Activated naive CD8-positive, alpha-beta T cell treated with anti-CD3 and anti-CD28 coated beads for 36 hours (primary cell): ENCODE results near the gene MYOZ3. TPM values are rescaled to one million over a fixed set of nuclear protein-coding genes. Genes with fewer than 3 reads are reported as not detected.

Experiments used
- DNase-seq: peaks from one replicate; pipeline ENCODE4 v3.0.0; 2021
- H3K27ac Mint-ChIP-seq: one replicate; pipeline ENCODE4 v1.8.0; 2022; ENCODE audit warnings: mild to moderate bottlenecking, moderate library complexity, mixed read lengths
- H3K27me3 Mint-ChIP-seq: one replicate; pipeline ENCODE4 v1.8.0; 2022; ENCODE audit warnings: mild to moderate bottlenecking, mixed read lengths
- H3K36me3 Mint-ChIP-seq: one replicate; pipeline ENCODE4 v1.8.0; 2021; ENCODE audit warnings: mild to moderate bottlenecking, mixed read lengths
- H3K4me1 Mint-ChIP-seq: one replicate; pipeline ENCODE4 v1.8.0; 2021; ENCODE audit warnings: mixed read lengths
- H3K4me3 Mint-ChIP-seq: one replicate; pipeline ENCODE4 v1.8.0; 2022; ENCODE audit warnings: mild to moderate bottlenecking, moderate library complexity, mixed read lengths
- H3K9me3 Mint-ChIP-seq: one replicate; pipeline ENCODE4 v1.8.0; 2022; ENCODE audit warnings: mixed read lengths
- total RNA-seq, 2 experiments: library from RNA; stranded (reverse); gene quantifications; one replicate each; pipeline ENCODE4 v1.2.3, GENCODE V29; 2021

The MYOZ3 gene
- total RNA-seq, 2 experiments from 2014 or later = 0.06 to 0.16 TPM

DNA sequence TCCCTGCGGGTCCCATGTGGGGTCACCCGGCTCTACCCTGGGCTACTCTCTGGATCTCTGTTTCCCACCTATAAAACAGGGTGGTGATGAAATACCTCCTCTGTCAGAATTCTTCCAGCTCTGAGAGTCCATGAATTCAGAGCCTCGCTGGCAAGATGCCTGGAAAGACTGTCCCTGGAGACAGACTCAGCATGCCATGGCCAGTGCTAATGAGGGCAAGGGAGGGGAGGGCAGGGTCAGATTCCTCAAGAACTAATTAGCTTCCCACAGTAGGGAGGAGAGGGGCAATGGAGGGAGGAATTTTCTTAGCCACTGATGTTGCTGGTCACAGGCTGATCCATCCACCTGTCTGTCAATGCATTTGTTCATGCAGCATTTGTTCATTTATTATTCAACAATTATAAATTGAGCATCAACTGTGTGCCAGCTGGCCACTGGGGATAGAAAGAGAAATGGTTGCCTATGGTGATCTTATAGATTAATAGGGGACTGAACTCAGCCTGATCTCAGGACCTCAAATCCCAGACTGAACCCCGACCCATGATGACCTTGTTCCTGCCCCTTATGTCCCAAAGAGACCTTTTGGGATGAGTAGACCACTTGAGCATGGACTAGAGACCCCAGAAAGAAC, 15.9 kb upstream of the MYOZ3 start:
- no peak overlapping the region for H3K4me3 Mint-ChIP-seq
- no peaks in the 10 kb centered on the region for H3K36me3 Mint-ChIP-seq
- no peak for DNase-seq
- no peaks in the 10 kb centered on the region for H3K9me3 Mint-ChIP-seq
- H3K27me3 Mint-ChIP-seq = no peaks in the 10 kb centered on the region
- no peak overlapping the region for H3K27ac Mint-ChIP-seq
- no peaks in the 10 kb centered on the region for H3K4me1 Mint-ChIP-seq

DNA sequence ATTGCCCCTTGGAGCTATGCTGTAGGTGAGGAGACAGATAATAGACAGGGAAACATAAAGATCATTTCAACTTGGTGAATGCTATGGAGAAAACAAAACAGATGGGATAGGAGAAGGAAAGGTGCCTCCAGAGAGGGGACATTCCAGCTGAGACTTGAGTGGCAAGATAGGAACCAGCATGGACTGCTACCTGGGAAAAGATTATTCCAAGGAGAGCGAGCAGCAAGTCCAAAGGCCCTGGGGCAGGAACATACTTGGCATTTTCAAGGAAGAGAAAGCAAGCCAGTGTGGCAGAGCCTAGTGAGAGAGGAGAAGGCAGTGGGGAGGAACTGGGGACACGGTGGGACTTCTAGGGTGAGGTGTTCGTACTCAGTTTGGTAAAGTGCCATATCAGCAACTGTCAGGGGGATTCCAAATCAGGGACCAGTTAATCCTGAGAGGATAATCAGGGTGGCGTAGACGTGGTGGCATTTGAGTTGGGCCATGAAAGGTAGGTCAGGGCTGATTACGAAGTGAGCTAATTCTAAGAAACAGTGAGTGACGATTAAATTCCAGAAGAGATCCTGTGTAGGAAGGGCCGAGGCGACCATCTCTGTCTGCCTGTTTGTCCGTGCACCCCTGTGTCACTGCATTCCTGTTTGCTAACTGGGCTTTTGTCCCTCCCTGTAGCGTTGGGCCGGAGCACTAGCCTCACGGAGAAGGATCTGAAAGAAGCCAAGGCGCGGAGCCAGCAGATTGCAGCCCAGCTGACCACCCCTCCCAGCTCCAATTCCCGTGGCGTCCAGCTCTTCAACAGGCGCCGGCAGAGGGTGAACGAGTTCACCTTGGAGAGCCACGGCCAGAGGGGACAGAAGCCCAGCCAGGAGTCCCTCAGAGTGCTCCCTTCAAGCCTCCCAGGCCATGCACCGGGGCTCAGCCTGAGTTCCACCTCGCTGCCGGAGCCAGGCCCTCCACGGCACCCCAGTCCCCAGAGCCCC, 13.5 kb upstream of the MYOZ3 start:
- Mint-ChIP-seq H3K27me3 (no peaks in the 10 kb centered on the region), H3K4me1 (no peaks in the 10 kb centered on the region), H3K27ac (no peak overlapping the region), H3K9me3 (no peaks in the 10 kb centered on the region), H3K36me3 (no peaks in the 10 kb centered on the region), H3K4me3 (no peak overlapping the region)
- no peak for DNase-seq

GRCh38 chr5:150648294-150649107, 12.6 kb upstream of the MYOZ3 start:
- Mint-ChIP-seq H3K9me3 (no peaks in the 10 kb centered on the region), H3K27me3 (no peaks in the 10 kb centered on the region), H3K27ac (no peak overlapping the region), H3K36me3 (no peaks in the 10 kb centered on the region), H3K4me3 (no peak overlapping the region), H3K4me1 (no peaks in the 10 kb centered on the region)
- no peak for DNase-seq

DNA sequence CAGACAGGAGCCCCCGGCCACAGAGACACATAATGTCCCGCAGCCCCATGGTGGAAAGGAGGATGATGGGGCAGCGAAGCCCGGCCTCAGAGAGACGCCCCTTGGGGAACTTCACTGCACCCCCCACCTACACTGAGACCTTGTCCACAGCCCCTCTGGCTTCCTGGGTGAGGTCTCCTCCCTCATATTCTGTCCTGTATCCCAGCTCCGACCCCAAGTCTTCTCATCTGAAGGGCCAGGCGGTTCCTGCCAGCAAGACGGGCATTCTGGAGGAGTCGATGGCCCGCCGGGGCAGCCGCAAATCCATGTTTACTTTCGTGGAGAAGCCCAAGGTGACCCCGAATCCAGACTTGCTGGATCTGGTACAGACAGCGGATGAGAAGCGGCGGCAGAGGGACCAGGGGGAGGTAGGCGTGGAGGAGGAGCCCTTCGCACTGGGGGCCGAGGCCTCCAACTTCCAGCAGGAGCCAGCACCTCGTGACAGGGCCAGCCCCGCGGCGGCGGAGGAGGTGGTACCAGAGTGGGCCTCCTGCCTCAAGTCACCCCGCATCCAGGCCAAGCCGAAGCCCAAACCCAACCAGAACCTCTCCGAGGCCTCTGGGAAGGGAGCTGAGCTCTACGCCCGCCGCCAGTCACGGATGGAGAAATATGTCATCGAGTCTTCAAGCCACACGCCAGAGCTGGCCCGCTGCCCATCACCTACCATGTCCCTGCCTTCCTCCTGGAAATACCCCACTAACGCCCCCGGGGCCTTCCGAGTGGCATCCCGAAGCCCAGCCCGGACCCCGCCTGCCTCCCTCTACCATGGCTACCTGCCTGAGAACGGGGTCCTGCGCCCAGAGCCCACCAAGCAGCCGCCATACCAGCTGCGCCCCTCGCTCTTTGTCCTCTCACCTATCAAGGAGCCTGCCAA, 11.7 kb upstream of the MYOZ3 start:
- Mint-ChIP-seq H3K27me3 (no peaks in the 10 kb centered on the region), H3K4me3 (no peak overlapping the region), H3K27ac (no peak overlapping the region), H3K36me3 (no peaks in the 10 kb centered on the region), H3K4me1 (no peaks in the 10 kb centered on the region), H3K9me3 (no peaks in the 10 kb centered on the region)
- DNase-seq = no peak

DNA sequence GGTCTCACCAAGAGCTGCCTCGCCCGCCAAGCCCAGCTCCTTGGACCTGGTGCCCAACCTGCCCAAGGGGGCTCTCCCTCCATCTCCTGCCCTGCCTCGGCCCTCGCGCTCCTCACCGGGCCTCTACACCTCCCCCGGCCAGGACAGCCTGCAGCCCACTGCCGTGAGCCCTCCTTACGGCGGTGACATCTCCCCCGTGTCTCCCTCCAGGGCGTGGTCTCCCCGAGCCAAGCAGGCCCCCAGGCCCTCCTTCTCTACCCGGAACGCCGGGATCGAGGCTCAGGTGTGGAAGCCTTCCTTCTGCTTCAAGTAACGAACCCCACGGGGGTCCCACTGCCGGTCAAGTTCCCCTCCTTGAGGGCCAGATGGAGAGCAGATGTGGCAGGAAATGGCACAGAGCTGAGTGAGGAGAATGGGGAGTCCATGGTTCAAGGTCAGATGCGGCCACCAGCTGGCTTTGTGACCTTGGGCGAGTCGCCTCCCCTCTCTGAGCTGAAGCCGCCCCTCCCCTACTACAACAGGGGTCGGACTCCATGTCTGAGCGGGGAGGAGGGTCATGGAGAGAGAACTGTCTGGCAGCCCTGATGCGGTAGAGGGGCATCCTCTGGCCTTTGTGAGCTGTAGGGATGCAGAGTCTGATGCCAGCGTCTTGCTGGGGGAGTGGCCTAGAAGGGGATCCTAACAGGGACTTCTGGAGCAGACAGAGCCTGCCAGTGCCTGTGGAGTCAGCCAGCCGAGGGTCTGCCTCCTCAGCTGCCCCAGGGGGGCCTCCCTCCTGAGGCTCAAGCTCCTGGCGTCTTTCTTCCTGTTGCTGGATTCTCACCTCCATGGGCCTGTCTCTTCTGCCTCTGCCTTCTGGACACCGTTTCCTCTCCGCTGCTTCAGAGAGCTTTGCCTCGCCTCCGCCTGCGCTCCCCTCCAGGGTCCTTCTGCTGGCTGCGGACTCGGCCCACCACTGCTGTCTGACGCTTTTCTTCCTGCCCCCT, 10.7 kb upstream of the MYOZ3 start:
- H3K27ac Mint-ChIP-seq = no peak overlapping the region
- no peak for DNase-seq
- H3K27me3 Mint-ChIP-seq = no peaks in the 10 kb centered on the region
- H3K9me3 Mint-ChIP-seq = no peaks in the 10 kb centered on the region
- no peak overlapping the region for H3K4me3 Mint-ChIP-seq
- H3K36me3 Mint-ChIP-seq = no peaks in the 10 kb centered on the region
- no peaks in the 10 kb centered on the region for H3K4me1 Mint-ChIP-seq

DNA sequence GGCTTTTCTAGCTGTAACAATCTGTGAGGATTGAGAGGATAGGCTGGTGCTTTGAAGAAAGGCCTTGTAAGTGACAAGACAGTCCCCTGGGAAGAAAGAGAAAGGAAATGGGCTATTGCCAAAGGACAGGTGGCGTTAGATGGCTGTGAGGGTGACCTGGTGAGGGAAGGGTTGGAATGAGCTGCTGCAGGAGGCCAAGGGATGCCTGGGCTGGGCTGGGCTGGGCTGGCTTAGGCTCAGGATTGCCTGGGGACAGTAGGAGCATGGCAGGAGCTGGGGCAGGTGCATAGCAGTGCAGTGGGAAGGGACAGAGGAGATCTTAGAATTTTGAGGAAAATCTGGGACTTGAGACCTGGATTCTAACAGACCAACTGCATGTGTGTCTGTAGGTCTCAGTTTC, 9.7 kb upstream of the MYOZ3 start:
- H3K27ac Mint-ChIP-seq = no peak overlapping the region
- H3K9me3 Mint-ChIP-seq = no peaks in the 10 kb centered on the region
- no peak for DNase-seq
- H3K4me3 Mint-ChIP-seq = no peak overlapping the region
- H3K27me3 Mint-ChIP-seq = no peaks in the 10 kb centered on the region
- peaks cover 2% of the 10 kb centered on the region for H3K4me1 Mint-ChIP-seq
- no peaks in the 10 kb centered on the region for H3K36me3 Mint-ChIP-seq

DNA sequence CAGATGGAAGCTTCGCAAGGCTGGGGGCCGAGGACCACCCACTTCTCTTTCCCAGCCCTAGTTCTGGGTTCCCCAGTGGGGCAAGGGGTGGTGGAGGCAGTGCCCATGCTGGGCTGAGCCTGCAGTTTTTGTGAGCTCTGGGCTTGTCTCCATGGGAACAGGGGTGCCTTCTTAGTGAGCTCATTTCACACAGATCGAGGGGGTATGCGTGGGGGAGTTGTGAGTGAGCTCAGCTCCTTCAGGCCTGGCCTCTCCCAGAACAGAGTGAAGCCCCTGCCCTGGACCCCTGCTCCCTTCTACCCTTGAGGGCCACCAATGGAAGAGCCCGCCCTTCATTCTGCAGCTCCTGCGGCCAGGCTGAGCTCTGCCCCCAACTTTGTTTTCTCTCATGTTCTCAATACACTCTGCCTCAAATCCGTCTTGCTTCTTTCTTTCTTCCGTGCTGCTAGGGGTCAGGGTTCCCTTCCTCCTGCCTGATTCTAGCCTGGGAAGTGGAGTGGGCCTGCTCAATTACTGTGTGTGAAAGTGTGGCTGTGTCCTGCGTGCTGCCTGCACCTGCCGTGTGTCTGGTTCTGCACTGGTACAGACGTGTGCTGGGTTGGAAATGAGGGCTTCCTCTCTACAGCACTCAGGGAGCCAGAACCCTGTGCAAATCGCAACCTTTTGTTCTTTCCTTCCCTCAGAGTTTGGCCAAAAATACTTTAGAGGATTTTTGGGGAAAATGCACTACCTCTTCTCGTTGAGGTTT, 9.0 kb upstream of the MYOZ3 start:
- H3K4me3 Mint-ChIP-seq = no peak overlapping the region
- H3K27me3 Mint-ChIP-seq = no peaks in the 10 kb centered on the region
- no peak for DNase-seq
- no peaks in the 10 kb centered on the region for H3K9me3 Mint-ChIP-seq
- no peak overlapping the region for H3K27ac Mint-ChIP-seq
- H3K36me3 Mint-ChIP-seq = no peaks in the 10 kb centered on the region
- peaks cover 2% of the 10 kb centered on the region for H3K4me1 Mint-ChIP-seq

DNA sequence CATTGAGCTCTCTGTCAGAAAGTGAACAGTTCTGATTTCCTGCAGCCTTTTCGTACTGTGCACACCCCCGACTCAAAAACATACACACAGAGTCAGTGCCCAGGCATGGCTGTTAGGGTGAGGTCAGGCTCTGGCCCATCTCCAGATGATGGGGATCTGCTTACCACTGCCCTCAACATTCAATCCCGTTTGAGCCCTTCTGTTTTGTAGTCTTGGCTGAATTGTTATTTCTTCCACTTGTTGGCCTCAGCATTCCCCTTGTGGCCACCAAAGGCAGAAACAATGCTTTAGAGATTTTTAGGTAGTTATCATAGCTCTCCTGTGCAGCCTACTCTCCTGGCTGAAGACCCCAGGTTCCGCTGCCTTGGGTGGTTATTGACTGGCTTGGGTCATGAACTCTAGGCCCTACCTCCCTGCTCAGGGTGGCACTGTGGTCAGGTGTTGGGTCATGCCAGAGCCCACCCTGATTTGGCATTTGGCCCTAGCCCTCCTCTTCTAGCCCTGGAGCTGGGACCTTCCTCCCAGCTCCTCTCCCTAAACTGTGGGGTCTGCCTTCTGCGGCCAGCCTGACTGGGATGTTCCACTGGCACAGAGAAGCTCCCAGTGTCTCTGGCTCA, 7.8 kb upstream of the MYOZ3 start:
- peaks cover 2% of the 10 kb centered on the region for H3K4me1 Mint-ChIP-seq
- no peak overlapping the region for H3K27ac Mint-ChIP-seq
- H3K9me3 Mint-ChIP-seq = no peaks in the 10 kb centered on the region
- H3K36me3 Mint-ChIP-seq = no peaks in the 10 kb centered on the region
- H3K27me3 Mint-ChIP-seq = no peaks in the 10 kb centered on the region
- no peak for DNase-seq
- H3K4me3 Mint-ChIP-seq = no peak overlapping the region

DNA sequence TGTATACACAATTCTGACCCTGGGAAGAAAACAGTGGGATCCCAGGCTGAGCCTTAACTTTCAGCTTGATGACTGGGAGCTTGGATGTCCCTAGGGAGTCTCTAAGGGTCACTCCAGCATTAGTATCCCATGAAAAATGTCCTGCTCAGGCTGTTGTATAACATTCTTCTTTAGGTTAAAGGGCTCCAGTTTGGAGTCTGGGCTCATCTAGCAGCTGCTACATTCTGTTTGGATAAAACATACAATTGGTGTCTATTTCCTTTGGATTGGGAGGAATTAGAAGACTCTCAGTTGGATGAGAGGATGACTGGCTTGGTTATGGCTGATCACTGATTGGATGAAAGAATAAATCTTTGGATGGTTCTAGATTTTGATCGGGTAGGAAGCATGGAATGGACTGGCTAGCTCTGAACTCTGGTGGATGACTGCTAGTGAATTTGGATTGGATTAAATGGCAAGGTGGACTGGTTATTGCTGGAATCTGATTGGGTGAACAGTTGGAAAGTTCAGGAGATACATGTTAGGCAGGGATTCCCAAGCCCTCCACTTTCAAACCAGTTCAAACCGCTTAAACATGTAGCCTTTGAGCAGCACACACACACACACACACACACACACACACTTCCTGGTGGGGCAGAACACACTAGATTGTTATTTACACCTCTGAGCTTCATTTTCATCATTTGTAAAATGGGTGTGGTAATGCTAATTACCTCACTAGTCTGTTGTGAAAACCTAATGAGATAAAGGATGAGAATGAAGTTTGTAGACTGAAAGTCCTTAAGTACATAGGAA, 7.1 kb upstream of the MYOZ3 start:
- Mint-ChIP-seq H3K27ac (no peak overlapping the region), H3K36me3 (no peaks in the 10 kb centered on the region), H3K4me3 (no peak overlapping the region)

GRCh38 chr5:150655221-150655620, 5.8 kb upstream of the MYOZ3 start:
- no peak overlapping the region for H3K4me3 Mint-ChIP-seq
- no peaks in the 10 kb centered on the region for H3K36me3 Mint-ChIP-seq
- H3K27me3 Mint-ChIP-seq = no peaks in the 10 kb centered on the region

More for the DNA sequence above, 7.1 kb upstream of the MYOZ3 start:
- Mint-ChIP-seq H3K4me1 (peaks cover 2% of the 10 kb centered on the region), H3K9me3 (no peaks in the 10 kb centered on the region), H3K27me3 (no peaks in the 10 kb centered on the region)
- no peak for DNase-seq

GRCh38 chr5:150656191-150657132, 4.6 kb upstream of the MYOZ3 start:
- Mint-ChIP-seq H3K9me3 (no peaks in the 10 kb centered on the region), H3K36me3 (no peaks in the 10 kb centered on the region), H3K4me3 (peak overlapping the region; percentile 78), H3K27ac (peak overlapping the region; percentile 50), H3K4me1 (peaks cover 2% of the 10 kb centered on the region), H3K27me3 (no peaks in the 10 kb centered on the region)
- peak; percentile 78 for DNase-seq

More at GRCh38 chr5:150655221-150655620, 5.8 kb upstream of the MYOZ3 start:
- Mint-ChIP-seq H3K27ac (no peak overlapping the region), H3K4me1 (peaks cover 2% of the 10 kb centered on the region), H3K9me3 (no peaks in the 10 kb centered on the region)
- no peak for DNase-seq
